Kidney (tissue), 14 donors: Measurements from ENCODE around the gene FAM89A. TPM values are rescaled to one million over a fixed set of nuclear protein-coding genes. Genes with fewer than 3 reads are reported as not detected.
"Not testable (repeated sequence)": the region's sequence is repeated elsewhere in the genome, so short reads cannot be mapped to it uniquely, and the experiment has no call there.

ENCODE experiments used
- DNase-seq, 5 donors: peaks; one replicate each; pipeline ENCODE4 v3.0.0-alpha.2; 2013 to 2020
- FAIRE-seq: peaks from 2 replicates; lab custom pipeline; 2012; peaks lifted over from hg19 to GRCh38; lab: Jason Lieb, UNC
- H3K27ac ChIP-seq, 2 donors: one replicate each; pipeline ENCODE4 v1.7.0; 2013; ENCODE audit warnings: low read depth in 2 of 2, low read length in 2 of 2, inconsistent platforms in 1 of 2
- H3K27me3 ChIP-seq: one replicate; pipeline ENCODE4 v1.7.1; 2013; ENCODE audit warnings: low read length, inconsistent platforms; ENCODE audit not compliant: control insufficient read depth, insufficient read depth
- H3K36me3 ChIP-seq, 3 donors: one replicate each; pipeline versions ENCODE4 v1.7.0 to v1.7.1; 2013; ENCODE audit warnings: low read length in 3 of 3, control low read depth in 1 of 3, inconsistent platforms in 1 of 3; ENCODE audit not compliant: insufficient read depth in 3 of 3, control insufficient read depth in 2 of 3
- H3K4me1 ChIP-seq, 3 donors: one replicate each; pipeline versions ENCODE4 v1.7.0 to v1.7.1; 2013; ENCODE audit warnings: low read length in 3 of 3, inconsistent platforms in 1 of 3, low read depth in 1 of 3; ENCODE audit not compliant: control insufficient read depth in 2 of 3, insufficient read depth in 2 of 3
- H3K4me3 ChIP-seq, 3 donors: one replicate each; pipeline versions ENCODE4 v1.7.0 to v1.8.1; 2013; ENCODE audit warnings: low read length in 3 of 3, control low read depth in 1 of 3, inconsistent platforms in 1 of 3
- H3K9ac ChIP-seq, 3 donors: one replicate each; pipeline versions ENCODE4 v1.7.0 to v1.7.1; 2013; ENCODE audit warnings: low read length in 3 of 3, control low read depth in 1 of 3, inconsistent platforms in 1 of 3
- H3K9me3 ChIP-seq, 3 donors: one replicate each; pipeline versions ENCODE4 v1.7.0 to v1.7.1; 2013; ENCODE audit warnings: low read length in 3 of 3, control low read depth in 1 of 3, inconsistent platforms in 1 of 3; ENCODE audit not compliant: control insufficient read depth in 2 of 3, insufficient read depth in 1 of 3
- intact Hi-C: fragments of 100-400 bp; cut with DNase I; formaldehyde crosslinking; loops from one replicate; pipeline ENCODE4 v1.11.1; 2022
- polyA plus RNA-seq: library from polyadenylated mRNA; stranded (reverse); fragments of 350-450 nt; fragmentation: Illumina TruSeq; extraction: RNeasy Lipid Tissue Mini Kit (QIAGEN cat#74804); gene quantifications from one replicate; pipeline ENCODE4 v1.2.3, GENCODE V29; 2014; ENCODE audit warnings: low read depth, low replicate concordance; ENCODE audit not compliant: insufficient read depth
- total RNA-seq: library from RNA; stranded (reverse); fragmentation: NEBNext Ultra II Directional; extraction: Animal tissue kit (Norgen Biotek cat#: 25700); gene quantifications from one replicate; pipeline ENCODE4 v1.2.1, GENCODE V29; 2021
- TF ChIP-seq, protein P1 (sequence below): IDR thresholded peaks from 3 replicates; pipeline ENCODE4 v1.5.1; 2012; ENCODE audit warnings: mild to moderate bottlenecking, moderate library complexity, borderline replicate concordance; ENCODE audit not compliant: insufficient read depth; ENCODE audit errors: extremely low read depth
- donor health status: control.
- donor health status: control.
- donor health status: control.
- donor health status: control.
- donor health status: control.
- donor health status: DM: yes; HTN: yes; CAD: no.
- donor health status: Normal renal cell carcinoma (clear cell type).

FAM89A gene
- total and polyA plus RNA-seq, 2 donors from 2014 or later, result 14.9 to 19.9 TPM

DNA sequence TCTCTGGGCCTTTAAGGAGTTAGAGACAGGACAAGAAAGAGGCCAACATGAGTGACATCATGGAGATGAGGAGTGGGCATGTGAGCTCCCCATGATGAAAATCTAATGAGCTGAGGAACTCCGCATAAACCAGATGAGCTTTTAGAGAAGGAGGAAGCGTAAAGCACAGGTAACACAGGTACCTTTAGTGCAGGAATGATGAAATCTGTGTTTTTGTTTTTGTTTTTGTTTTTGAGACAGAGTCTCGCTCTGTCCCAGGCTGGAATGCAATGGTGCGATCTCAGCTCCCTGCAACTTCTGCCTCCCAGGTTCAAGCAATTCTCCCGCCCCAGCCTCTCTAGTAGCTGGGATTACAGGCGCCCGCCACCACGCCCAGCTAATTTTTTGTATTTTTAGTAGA lies 12.7 kb upstream of the FAM89A start:
- intact Hi-C loops, result no loop called here
- Histone ChIP-seq H3K4me1 (peaks cover 0 to 3% (median 0%) of the 10 kb centered on the region in 3 donors), H3K27me3 (no peaks in the 10 kb centered on the region), H3K27ac (no peak overlapping the region), H3K9me3 (no peaks in the 10 kb centered on the region), H3K4me3 (no peak overlapping the region), H3K9ac (no peak overlapping the region), H3K36me3 (no peaks in the 10 kb centered on the region)
- DNase-seq (no peak), FAIRE-seq (no peak)
- TF ChIP-seq, protein P1, sequence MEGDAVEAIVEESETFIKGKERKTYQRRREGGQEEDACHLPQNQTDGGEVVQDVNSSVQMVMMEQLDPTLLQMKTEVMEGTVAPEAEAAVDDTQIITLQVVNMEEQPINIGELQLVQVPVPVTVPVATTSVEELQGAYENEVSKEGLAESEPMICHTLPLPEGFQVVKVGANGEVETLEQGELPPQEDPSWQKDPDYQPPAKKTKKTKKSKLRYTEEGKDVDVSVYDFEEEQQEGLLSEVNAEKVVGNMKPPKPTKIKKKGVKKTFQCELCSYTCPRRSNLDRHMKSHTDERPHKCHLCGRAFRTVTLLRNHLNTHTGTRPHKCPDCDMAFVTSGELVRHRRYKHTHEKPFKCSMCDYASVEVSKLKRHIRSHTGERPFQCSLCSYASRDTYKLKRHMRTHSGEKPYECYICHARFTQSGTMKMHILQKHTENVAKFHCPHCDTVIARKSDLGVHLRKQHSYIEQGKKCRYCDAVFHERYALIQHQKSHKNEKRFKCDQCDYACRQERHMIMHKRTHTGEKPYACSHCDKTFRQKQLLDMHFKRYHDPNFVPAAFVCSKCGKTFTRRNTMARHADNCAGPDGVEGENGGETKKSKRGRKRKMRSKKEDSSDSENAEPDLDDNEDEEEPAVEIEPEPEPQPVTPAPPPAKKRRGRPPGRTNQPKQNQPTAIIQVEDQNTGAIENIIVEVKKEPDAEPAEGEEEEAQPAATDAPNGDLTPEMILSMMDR, result no peak

DNA sequence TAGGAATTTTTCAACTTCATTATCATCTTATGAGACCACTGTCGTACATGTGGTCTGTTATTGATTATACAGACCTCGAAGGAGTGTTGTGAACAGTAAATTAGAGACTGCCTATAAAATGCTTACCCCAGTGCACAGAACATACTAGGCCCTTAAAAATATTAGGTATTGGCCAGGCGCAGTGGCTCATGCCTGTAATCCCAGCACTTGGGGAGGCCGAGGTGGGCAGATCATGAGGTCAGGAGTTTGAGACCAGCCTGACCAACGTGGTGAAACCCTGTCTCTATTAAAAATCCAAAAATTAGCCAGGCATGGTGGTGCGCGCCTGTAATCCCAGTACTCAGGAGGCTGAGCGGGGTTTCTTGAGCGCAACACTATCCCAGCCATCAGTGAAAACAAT lies 10.9 kb upstream of the FAM89A start:
- H3K9ac ChIP-seq, intact Hi-C loops, H3K36me3 ChIP-seq, FAIRE-seq, H3K4me1 ChIP-seq, DNase-seq, H3K9me3 ChIP-seq, H3K27ac ChIP-seq, H3K27me3 ChIP-seq, H3K4me3 ChIP-seq: not testable (repeated sequence)

GRCh38 chr1:231050395-231050794 lies 10.3 kb upstream of the FAM89A start:
- FAIRE-seq, result no peak
- TF ChIP-seq, protein P1, result no peak
- Histone ChIP-seq H3K9ac (no peak overlapping the region), H3K4me3 (no peak overlapping the region), H3K9me3 (no peaks in the 10 kb centered on the region), H3K36me3 (no peaks in the 10 kb centered on the region), H3K27me3 (no peaks in the 10 kb centered on the region), H3K4me1 (peaks cover 0 to 3% (median 0%) of the 10 kb centered on the region in 3 donors), H3K27ac (no peak overlapping the region)
- no peak for DNase-seq
- intact Hi-C loops, result no loop called here

DNA sequence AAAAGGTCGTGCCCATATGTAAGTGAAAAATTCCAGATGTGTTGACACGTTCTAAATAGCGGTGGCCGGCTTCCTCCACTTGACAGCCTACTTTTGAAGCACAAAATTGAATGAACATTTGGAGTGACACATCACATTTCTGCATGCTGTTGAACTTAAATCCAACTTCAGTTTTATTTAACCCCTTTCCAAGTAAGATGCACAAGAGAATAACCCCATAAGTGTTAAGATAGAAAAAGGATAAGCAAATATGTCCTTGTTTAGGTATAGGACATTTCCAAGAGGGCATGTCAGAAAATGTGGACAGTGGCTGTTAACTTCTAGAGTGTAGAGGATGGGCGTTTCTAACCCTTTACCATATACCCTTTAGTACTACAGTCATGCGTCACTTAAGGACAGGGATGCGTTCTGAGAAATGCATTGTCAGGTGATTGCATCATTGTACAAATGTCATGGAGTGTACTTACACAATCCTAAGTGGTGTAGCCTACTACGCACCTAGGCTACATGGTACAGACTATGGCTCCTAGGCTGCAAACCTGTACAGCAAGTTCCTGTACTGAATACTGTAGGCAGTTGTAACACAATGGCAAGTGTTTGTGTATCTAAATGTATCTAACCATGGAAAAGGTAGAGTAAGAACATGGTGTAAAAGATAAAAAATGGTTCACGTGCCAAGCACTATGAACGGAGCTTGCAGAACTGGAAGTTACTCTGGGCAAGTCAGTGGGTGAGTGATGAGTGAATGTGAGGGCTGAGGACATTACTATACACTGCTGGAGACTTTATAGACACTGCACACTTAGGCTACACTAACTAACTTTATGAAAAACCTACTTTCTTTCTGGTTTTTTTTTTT lies 9.3 kb upstream of the FAM89A start:
- TF ChIP-seq, protein P1, result no peak
- intact Hi-C loops, result no loop called here
- H3K4me3 ChIP-seq, result no peak overlapping the region
- no peak for FAIRE-seq
- H3K27me3 ChIP-seq, result no peaks in the 10 kb centered on the region
- no peaks in the 10 kb centered on the region for H3K36me3 ChIP-seq
- H3K4me1 ChIP-seq, result peaks cover 0 to 3% (median 0%) of the 10 kb centered on the region in 3 donors
- H3K9ac ChIP-seq, result no peak overlapping the region
- no peak for DNase-seq
- H3K9me3 ChIP-seq, result peaks cover 0 to 3% (median 2%) of the 10 kb centered on the region in 3 donors
- H3K27ac ChIP-seq, result no peak overlapping the region

DNA sequence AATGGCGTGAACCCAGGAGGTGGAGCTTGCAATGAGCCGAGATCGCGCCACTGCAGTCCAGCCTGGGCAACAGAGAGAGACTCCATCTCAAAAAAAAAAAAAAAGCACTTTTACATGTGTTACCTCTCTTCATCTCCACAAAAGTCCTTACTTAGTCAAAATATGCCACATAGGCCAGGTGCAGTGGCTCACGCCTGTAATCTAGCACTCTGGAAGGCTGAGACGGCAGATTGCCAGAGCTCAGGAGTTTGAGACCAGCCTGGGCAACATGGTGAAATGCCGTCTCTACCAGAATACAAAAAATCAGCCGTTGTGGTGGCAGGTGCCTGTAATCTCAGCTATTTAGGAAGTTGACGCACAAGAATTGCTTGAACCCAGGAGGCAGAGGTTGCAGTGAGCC lies 8.4 kb upstream of the FAM89A start:
- intact Hi-C loops, H3K9me3 ChIP-seq, H3K27ac ChIP-seq, H3K4me1 ChIP-seq, DNase-seq, FAIRE-seq, H3K4me3 ChIP-seq, H3K27me3 ChIP-seq, H3K36me3 ChIP-seq, H3K9ac ChIP-seq: not testable (repeated sequence)

DNA sequence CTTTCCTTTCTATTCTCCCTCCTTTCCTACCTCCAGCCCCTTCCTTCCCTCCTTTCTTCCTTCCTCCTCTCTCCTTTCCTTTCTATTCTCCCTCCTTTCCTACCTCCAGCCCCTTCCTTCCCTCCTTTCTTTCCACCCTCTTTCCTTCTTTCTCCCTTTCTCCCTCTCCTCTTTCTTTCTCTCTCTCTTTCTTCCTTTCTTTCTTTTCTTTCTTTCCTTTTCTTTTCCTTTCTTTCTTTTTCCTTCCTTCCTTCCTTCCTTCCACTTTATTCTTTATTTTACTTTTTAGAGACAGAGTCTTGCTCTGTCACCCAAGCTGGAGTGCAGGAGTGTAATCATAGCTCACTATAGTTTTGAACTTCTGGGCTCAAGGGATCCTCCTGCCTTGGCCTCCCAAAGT lies 7.5 kb upstream of the FAM89A start:
- intact Hi-C loops, H3K9ac ChIP-seq, H3K27ac ChIP-seq, H3K9me3 ChIP-seq, H3K27me3 ChIP-seq, H3K4me1 ChIP-seq, FAIRE-seq, DNase-seq, H3K36me3 ChIP-seq, H3K4me3 ChIP-seq: not testable (repeated sequence)
